Upper lobe of left lung (tissue), 6 donors: ENCODE results near the gene CDS2. TPM values are rescaled to one million over a fixed set of nuclear protein-coding genes. Genes with fewer than 3 reads are reported as not detected.

Source experiments
- small RNA-seq, 4 donors: library from RNA; depleted of rRNA; stranded (forward); fragments of <200 nt; gene quantifications; one replicate each; pipeline ENCODE3, GENCODE V24; 2016
- total RNA-seq, 6 donors: library from RNA; depleted of rRNA in 4 of 6; stranded (reverse); fragments of >200 nt in 4 of 6; gene quantifications; one replicate each; pipeline versions ENCODE4 v1.1.0 to v1.2.1, GENCODE V29; 2016 to 2021
- donor health status: DM: no; HTN: no; CAD: no; lungs with moderate emphysema.
- donor health status: DM: no; HTN: yes; CAD: no; lungs with severe emphysema.

Gene CDS2
- total RNA-seq, 6 donors from 2014 or later = 26.2 to 64.0 (median 40.6) TPM

Small RNA genes within 50 kb of the gene (small RNA-seq; reads per million reads assigned to genes)
- 0 reads per million in 4 donors for gene RF00019
- 0 reads per million in 4 donors for gene RF00568
- gene RNA5SP474 = 0 to 0.06 (median 0) reads per million in 4 donors

Other genes starting within 250 kb of the CDS2 start
- gene SLC23A2, start 125.5 kb upstream of the CDS2 start, total RNA-seq = 10 to 100 TPM; 13.1 to 26.2 (median 19.2) TPM
- 10 to 100 TPM; 24.5 to 88.1 (median 70.0) TPM for gene TMEM230, start 13.9 kb upstream of the CDS2 start, total RNA-seq
- 10 to 100 TPM; 15.5 to 55.9 (median 42.3) TPM for gene PCNA, start 7.0 kb upstream of the CDS2 start, total RNA-seq
- gene PROKR2, start 189.9 kb downstream of the CDS2 start, total RNA-seq = not detected